Stimulated activated CD8-positive, alpha-beta memory T cell treated with anti-CD3 and anti-CD28 coated beads, Interleukin-2, amount 100 ng/mL, for 1 hour (primary cell): ENCODE measurements around the gene ARHGEF12.
A peak's percentile ranks its signal among the peaks of the same experiment; 100 is the strongest.

Source experiments
- DNase-seq, 2 donors: peaks; one replicate each; pipeline ENCODE4 v3.0.0-alpha.2; 2020; ENCODE audit warnings: low read depth in 2 of 2

Gene ARHGEF12, protein sequence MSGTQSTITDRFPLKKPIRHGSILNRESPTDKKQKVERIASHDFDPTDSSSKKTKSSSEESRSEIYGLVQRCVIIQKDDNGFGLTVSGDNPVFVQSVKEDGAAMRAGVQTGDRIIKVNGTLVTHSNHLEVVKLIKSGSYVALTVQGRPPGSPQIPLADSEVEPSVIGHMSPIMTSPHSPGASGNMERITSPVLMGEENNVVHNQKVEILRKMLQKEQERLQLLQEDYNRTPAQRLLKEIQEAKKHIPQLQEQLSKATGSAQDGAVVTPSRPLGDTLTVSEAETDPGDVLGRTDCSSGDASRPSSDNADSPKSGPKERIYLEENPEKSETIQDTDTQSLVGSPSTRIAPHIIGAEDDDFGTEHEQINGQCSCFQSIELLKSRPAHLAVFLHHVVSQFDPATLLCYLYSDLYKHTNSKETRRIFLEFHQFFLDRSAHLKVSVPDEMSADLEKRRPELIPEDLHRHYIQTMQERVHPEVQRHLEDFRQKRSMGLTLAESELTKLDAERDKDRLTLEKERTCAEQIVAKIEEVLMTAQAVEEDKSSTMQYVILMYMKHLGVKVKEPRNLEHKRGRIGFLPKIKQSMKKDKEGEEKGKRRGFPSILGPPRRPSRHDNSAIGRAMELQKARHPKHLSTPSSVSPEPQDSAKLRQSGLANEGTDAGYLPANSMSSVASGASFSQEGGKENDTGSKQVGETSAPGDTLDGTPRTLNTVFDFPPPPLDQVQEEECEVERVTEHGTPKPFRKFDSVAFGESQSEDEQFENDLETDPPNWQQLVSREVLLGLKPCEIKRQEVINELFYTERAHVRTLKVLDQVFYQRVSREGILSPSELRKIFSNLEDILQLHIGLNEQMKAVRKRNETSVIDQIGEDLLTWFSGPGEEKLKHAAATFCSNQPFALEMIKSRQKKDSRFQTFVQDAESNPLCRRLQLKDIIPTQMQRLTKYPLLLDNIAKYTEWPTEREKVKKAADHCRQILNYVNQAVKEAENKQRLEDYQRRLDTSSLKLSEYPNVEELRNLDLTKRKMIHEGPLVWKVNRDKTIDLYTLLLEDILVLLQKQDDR (N-terminal part only)

DNA sequence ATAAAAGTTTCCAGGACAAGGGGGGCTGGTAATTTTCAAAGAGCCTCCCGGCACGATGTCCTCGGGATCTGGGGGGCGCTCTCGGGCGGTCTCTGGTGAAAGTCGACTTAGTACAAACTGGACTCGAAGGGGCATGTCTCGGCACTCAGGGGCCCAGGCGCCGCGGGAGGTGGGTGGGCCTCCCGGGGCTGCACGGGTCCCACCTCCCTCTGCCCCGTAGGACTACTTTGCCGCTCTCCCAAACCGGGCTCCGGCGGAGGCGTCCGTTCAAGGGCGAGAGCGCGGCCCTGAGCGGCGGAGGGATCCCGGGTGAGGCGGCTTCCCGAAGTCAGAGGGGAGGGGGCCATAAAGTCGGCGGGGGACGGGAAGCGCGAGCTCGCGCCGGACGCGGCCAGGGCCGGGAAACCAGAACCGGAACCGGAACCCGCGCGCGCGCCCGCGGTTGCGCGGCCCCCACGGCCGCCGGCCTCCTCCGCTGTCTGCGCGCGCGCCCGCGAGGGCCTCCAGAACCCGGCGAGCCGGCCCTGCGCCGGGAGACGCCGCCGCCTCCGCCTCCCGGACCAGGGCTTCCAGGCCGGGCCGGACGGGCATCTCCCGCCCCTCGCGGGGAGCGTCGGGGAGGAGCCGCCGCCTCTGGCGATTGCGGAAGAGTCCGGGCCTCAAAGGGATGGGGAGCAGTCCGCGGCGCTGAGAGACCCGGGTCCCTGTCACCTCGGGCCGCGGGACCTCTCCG, at the start of gene ARHGEF12:
TSS of gene ARHGEF12 (plus strand) at position 506 of the 733 bp plus-strand sequence. CDS start 831 bp downstream, outside the sequence.
- peak; percentile 43 to 55 for DNase-seq

DNA sequence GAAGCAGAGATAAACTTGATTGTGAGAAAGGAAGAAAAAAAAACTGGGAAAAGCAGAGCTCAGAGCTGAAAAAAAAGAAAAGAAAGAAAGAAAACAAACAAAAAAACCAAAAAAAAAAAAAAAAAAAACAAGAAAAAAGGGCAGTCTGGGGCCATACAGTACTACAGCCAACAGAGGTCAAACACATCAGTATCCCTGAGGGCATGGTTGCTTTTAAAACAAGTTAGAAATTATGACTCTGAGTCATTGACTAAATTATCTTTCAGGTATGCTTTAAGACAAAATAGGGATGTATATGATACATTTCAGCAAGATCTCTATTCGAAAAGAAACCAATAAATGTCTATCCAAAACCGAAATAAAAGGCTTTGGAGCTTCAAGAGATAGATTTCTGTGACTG, 48.2 kb upstream of the ARHGEF12 start:
- no peak for DNase-seq

DNA sequence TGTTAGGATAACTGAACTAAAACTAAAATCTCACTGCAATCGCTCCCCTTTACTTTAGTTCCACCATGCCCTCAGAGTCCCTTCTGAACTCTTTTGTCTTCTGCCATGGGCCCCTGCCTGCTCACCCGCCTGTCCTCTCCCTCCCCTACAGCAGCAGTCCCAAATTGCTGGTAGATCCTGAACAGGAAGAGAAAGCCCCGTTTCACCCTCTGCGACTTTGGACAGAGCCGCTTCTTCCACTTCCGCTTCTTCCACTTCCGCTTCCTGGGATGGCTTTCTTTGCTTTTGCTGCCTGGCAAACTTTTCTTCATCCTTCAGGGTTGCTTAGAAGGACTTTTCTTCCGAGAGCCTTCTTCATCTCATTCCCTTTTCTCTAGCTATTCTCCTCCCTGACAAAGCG, 46.8 kb upstream of the ARHGEF12 start:
- no peak for DNase-seq

DNA sequence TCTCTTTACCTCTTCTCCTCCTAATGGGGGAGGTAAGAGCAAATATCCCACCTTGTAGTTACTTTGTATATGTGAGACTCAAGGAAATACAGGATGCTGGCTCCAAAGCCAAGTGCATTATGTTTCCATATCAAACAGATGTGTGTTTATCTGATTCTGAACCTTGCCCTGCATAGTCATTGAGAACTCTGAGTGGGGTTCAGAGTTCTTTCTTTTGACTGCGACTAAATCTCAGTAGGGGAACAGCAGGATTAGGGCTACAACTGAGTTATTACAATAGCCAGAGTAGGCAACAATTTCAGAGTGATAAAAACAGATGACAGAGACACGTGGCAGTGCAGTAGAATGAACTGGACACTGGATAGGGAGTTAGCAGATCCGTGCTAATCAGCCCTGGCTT, 45.3 kb upstream of the ARHGEF12 start:
- DNase-seq, result no peak

DNA sequence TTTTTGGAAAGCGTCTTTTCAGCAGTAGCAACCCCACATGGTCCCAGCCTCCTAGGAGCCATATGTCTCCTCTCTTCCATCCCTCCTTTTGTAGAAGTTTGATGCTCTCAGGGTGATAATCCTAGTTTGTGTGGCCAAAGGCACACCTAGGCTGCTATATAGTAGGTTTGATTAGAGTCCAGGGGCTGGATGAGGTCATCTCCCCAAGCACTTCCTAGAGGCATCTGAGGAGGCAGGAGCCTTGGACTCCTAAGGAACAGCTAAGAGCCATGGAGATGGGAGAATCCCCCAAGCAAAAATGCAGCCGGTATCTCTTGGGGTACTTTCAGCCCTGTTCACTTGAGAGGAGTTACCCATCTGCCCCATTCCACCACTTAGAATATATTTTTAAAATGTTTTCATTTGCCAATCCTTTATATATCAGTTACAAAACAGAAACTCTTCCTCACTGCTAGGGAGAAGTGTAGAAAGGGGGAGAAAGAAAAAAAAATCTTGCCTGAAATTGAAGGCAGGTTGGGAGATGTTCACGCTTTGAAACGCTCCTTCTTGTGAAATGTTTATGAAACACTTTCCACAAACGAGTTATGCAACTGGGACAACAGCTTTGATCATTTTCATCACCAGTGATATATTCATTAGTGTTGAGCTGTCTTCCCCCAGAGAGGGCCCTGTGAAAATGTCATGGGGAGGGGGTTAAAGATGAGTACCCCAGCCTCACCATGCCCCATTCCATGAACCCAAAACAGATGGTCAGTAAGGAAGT, 43.0 kb upstream of the ARHGEF12 start:
- DNase-seq, result no peak

DNA sequence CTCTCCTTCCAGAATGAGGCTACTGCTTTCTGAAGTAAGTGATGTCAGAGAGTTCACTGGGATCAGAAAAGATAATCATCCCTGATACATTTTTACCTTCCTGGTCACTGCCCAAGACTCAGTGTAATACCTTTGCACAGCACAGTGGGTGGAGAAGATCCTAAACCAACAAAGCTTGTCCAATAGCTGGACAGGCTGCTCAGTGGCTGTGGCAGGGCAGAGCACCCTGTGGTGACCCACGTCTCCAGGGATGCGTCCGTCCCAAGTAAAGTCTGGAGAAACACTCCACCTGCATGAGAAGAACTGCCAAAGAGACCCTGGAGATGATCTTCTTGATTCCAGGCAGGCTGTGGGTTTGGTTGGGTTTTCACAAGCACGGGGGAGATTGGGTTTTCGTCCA, 42.1 kb upstream of the ARHGEF12 start:
- no peak for DNase-seq

DNA sequence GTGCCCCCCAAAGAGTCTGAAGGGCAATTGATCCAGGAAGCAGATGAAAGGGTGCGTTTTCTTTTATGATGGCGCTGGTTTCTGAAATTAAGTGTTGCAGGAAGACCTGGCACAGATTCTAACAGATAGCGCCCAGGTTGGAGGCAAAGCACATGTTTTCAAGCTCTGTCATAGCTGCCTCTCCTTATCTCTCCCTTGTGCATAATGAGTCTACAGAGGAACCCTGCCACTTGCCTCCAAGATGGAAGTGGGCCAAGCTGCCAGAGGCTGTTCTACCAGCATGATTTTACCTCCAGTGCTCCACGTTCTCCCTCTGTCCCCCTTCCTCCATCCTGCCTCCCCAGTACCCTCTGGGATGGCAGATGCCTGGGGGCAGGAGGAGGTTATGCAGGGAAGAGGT, 41.1 kb upstream of the ARHGEF12 start:
- DNase-seq, result no peak

DNA sequence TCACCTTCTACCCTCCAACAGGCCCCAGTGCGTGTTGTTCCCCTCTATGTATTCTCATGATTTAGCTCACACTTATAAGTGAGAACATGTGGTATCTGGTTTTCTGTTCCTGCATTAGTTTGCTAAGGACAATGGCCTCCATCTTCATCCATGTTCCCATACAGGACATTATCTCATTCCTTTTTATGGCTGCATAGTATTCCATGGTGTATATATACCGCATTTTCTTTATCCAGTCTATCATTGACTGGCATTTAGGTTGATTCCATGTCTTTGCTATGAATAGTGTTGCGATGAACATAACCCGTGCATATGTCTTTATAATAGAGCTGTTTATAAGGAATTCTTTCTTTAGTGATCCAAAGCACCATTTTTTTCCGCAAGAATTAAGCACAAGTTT, 39.7 kb upstream of the ARHGEF12 start:
- DNase-seq, result no peak

DNA sequence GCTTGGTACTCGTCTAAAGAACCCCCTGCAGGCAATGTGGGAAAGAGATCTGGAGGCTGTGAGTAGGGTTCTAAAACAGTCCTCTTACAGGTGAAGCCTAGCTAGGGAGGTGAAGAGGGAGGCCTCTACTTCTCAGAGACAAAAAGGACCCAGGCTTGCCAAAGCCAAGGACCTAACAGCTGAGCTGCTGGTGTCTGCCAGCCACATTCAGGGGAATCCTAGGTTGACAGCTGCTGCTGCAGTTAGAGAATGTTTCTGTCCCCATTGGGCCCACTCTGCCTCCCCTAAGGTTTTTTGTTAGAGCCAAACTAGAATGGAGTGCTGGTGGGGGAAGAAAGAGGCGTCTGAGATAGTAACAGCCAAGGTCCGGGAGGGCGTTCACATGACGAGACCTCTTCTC, 37.8 kb upstream of the ARHGEF12 start:
- no peak for DNase-seq

DNA sequence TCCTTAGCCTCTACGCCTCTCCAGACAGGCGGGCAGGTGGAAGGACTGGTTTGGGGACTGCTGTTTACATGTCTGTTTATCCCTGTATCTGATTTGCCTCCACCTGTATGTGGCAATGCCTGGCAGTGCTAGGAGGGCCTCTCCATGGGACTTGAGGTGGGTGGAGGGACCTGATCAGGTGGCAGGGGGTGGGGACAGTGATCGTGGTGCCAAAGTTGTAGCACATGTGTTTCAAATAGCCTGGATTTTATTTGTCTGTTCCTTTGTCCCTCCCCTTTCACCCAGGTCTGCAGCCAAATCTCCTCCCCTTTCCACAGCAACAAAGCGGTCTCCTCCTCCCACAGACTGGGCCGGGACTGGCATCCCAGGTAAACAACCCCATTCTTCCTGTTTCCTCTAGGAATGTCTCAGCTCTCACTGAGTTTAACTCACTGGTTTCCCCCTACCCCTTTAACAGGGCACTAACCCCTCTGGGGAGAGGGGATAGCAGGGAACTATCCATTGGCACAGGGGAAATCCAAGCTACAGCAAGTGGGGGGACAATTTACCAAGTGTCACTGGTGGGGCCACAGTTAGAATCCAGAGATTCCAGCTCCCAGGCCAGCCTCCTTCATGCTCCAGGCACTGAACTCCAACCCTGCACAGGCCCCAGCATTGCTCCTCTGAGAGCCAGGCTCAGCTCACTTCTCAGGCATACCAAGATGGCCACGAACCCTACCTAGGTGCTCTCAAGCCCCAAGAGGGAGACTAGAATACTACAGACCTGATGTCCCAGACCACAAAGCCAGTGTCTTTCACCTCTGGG, 34.0 kb upstream of the ARHGEF12 start:
- no peak for DNase-seq

DNA sequence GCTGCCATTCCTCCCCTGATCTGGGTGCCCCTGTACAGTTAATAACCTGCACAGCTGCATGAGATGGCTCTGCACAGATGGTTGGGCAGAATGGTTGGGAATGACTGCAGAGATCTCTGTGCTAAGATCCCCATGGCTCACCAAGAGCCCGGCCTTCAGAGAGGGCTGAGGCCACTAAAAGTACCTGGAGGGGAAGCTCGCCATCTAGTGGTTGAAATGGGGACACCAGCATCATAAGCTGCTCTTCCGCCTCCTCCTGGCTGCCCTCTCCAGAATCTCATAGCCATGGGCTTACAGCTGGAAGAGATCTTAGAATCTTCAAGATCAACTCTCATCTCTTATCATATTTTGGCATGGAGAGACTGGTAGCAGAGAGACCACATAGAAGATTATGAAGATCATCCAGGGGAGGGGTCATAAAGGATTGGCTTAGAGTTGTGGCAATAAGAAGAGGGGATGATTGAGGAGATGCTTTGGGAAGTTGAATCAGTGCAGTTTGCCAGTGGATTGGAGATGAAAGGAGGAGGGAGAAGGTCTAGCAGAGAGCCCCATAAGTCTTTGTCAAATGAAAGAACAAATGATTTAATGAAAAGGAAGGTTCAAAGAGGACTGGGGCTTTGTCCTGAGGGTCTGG, 33.1 kb upstream of the ARHGEF12 start:
- DNase-seq, result peak in 1 of 2 donors; percentile 37

DNA sequence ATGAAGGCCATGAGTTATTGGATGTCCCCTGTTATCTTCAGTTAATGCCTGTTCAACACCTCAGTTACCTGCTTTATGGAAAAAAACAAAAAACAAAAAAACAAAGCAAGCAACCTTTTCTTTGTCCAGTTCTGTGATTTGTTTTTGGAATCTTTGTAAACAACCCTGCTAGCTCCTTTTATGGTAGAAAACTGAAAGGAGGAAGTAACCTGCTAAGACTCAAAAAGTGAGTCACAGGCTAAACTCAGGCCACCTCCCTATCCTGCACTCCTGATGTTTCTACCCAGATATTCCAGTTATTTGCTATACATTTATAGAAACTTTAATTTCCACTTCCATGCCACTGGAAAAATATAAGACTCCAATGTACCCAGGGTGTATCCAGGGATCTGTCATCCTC, 31.7 kb upstream of the ARHGEF12 start:
- no peak for DNase-seq

DNA sequence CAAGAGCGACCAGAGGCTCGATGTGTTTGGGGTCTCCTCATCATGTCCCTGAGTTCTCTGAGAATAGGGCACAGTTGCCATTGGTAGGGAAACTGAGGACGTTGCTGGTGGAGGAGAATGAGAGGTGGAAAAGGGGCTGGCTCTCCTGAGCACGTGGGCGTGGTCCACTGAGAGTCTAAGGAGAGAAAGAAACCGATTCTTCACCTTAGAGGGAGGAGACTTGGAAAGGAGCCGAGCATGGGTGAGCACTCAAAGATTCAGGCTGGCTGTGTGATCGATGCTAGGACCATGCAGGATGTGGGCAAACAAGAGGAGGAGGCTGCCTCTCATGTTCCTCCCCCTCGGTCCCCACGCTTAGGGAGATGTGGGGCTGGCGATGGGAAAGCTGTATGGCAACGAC, 30.9 kb upstream of the ARHGEF12 start:
- DNase-seq, result no peak

DNA sequence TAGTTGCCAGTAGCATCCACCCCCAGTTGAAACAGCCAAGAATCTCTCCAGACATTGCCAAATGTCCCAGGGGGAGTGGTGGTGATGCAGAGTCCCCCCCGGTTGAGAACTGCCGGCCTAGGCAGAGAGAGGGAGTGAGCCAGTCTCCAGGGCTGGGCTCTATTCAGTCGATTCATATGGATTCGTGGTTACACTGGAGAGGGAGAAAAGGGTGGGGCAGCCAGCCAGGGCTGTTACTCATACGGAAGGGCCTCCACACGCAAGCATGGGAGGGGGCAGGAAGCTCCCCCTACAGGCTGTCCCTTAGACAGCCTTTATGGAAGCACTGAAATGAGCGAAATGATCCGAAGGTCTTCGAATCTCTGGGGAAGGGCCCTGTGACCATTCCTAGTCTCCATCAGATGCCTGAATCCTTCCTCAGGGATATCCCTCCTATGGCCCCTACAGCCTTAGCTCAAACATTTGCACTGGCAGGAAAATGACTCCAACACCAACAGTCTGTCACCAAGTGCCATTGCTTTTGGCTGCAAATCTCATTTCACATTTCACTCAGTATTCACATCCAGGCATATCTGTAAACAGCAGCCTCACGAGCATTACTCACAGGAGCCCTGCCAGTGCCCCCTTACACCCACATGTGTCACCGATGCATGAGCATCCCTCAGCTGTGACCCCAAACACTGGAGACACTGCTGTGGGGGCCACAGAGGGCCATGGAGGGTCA, 29.5 kb upstream of the ARHGEF12 start:
- DNase-seq, result no peak

DNA sequence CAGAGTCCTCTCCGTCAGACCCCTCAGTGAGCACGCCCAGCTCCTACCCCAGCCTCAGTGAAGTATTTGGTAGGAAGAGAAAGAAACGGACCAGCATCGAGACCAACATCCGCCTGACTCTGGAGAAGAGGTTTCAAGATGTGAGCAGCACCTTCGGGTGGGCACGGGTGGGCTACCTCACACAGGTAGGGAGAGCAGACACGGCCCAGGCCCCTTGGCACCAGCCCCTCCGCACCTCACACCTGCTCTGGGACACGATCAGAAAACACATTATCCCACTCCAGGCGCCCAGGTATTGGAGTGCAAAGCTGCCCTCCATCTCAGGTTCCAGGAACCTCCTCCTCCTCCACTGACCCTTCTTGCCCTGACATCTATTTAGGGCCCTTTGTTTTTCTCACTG, 28.7 kb upstream of the ARHGEF12 start:
- no peak for DNase-seq

DNA sequence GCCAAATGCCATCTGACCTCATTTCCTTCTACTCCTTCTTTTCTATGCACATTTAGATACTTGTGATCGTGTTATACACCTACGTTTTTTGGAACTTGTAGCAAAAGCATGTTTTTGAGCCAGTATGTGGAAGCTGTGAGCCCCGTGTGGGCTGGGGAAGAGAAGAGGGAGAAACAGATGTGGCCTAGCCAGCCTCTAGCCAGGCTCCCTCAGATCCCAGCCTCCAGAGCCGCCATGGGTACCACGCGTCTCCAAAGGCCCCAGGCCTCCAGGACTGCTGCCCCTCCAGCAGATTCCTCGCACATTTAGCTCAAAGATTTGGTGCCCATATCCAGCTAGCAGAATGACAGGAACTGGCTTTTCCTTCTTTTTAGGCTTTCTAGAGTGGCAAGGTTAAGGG, 28.1 kb upstream of the ARHGEF12 start:
- no peak for DNase-seq

DNA sequence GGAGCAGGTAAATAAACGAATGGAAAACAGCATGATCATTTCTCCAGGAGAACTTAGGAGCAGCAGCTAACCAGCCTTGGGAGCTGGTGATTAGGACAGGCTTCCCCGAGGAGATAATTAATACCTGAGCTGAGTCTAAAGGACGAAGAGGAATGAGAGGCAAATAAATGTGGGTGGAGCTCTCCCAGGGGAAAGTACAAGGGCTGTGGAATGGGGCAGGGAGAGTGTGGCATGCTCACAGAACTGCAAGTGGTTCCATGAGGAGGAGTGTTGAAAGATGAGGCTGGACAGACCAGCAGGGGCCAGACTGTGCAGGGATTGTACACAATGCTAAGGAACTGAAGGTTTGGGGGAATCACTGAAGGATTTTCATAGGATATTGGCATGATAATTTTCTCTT, 25.3 kb upstream of the ARHGEF12 start:
- DNase-seq, result no peak

DNA sequence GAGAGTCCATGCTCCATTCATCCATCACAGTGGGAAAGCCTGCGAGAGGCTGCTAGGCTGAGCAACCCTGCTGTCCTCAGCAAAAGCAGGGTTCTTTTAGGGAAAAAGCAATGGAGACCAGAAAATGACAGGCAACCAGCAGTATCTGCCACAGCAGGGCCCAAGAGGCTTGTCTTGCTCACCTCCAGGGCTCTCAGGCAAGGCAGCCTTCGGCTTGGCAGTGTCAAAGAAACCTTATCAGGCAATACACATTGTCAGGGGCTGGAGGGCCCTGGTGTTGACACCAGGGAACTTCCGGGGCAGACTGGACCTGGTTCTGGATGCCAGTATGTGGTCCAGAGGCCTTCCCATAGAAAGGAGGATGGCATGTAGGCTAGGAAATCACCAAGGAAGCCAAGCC, 21.4 kb upstream of the ARHGEF12 start:
- DNase-seq, result no peak
